Hepatocyte (in vitro differentiated cells): ENCODE measurements around the gene CTNND2. TPM values are rescaled to one million over a fixed set of nuclear protein-coding genes. Genes with fewer than 3 reads are reported as not detected.

ENCODE experiments used
- DNase-seq: peaks from one replicate; pipeline ENCODE4 v3.0.0-alpha.2; 2016; ENCODE audit warnings: low spot score
- H2AFZ ChIP-seq: fragments of 200-600 bp; sonication (generic); 2 replicates; pipeline ENCODE4 v1.6.0; 2016; ENCODE audit warnings: antibody characterized with exemption, mild to moderate bottlenecking
- H3K27ac ChIP-seq: fragments of 200-600 bp; sonication (generic); 2 replicates; pipeline ENCODE4 v1.5.1; 2016; ENCODE audit warnings: mild to moderate bottlenecking
- H3K27me3 ChIP-seq: fragments of 200-600 bp; sonication (generic); 2 replicates; pipeline ENCODE4 v1.6.1; 2016
- H3K36me3 ChIP-seq: fragments of 200-600 bp; sonication (generic); replicated peaks from 2 replicates; pipeline ENCODE4 v1.5.1; 2016; ENCODE audit warnings: low read depth; ENCODE audit not compliant: insufficient read depth
- H3K4me1 ChIP-seq: fragments of 200-600 bp; sonication (generic); 2 replicates; pipeline ENCODE4 v1.5.1; 2016; ENCODE audit warnings: mild to moderate bottlenecking, moderate library complexity; ENCODE audit not compliant: insufficient read depth
- H3K4me2 ChIP-seq: fragments of 200-600 bp; sonication (generic); 2 replicates; pipeline ENCODE4 v1.6.0; 2016
- H3K4me3 ChIP-seq: fragments of 200-600 bp; sonication (generic); 2 replicates; pipeline ENCODE4 v1.5.1; 2016; ENCODE audit warnings: mild to moderate bottlenecking
- H3K79me2 ChIP-seq: fragments of 200-600 bp; sonication (generic); 2 replicates; pipeline ENCODE4 v1.6.0; 2017; ENCODE audit warnings: mild to moderate bottlenecking
- H3K9me2 ChIP-seq: fragments of 200-600 bp; sonication (generic); replicated peaks from 2 replicates; pipeline ENCODE4 v1.6.0; 2017; ENCODE audit warnings: mild to moderate bottlenecking; ENCODE audit not compliant: insufficient read depth
- H3K9me3 ChIP-seq: fragments of 200-600 bp; sonication (generic); 2 replicates; pipeline ENCODE4 v1.5.1; 2016; ENCODE audit warnings: low read depth, mild to moderate bottlenecking
- H4K20me1 ChIP-seq: fragments of 200-600 bp; sonication (generic); 2 replicates; pipeline ENCODE4 v1.6.0; 2016; ENCODE audit warnings: mild to moderate bottlenecking; ENCODE audit not compliant: insufficient read depth, poor library complexity, severe bottlenecking
- CTCF ChIP-seq: fragments of 200-600 bp; sonication (generic); IDR thresholded peaks from 2 replicates; pipeline ENCODE4 v1.5.1; 2016; ENCODE audit warnings: antibody characterized with exemption, mild to moderate bottlenecking; ENCODE audit not compliant: poor library complexity
- EZH2 ChIP-seq: fragments of 200-600 bp; sonication (generic); IDR thresholded peaks from 2 replicates; pipeline ENCODE4 v1.6.1; 2016; ENCODE audit warnings: antibody characterized with exemption, mild to moderate bottlenecking, borderline replicate concordance
- EZH2phosphoT487 ChIP-seq: fragments of 200-600 bp; sonication (generic); IDR thresholded peaks from one replicate; pipeline ENCODE4 v1.6.1; 2018; ENCODE audit warnings: antibody characterized with exemption, mild to moderate bottlenecking, low read depth, moderate library complexity; ENCODE audit not compliant: unreplicated experiment, severe bottlenecking
- WGBS: methylation state at CpG from one replicate; pipeline ENCODE4 v1.1.6; 2016; ENCODE audit warnings: low lambda C conversion rate; ENCODE audit errors: missing lambda C conversion rate; 5-methylcytosine and 5-hydroxymethylcytosine counted together
- polyA plus RNA-seq: library from polyadenylated mRNA; unstranded; fragments of >200 nt; fragmentation: Nextera tagmentation; extraction: Ambion mirVana; gene quantifications from 2 replicates; pipeline ENCODE4 v1.2.1, GENCODE V29; 2016
- total RNA-seq: library from RNA; depleted of rRNA; stranded (reverse); fragments of >200 nt; gene quantifications from 2 replicates; pipeline ENCODE4 v1.2.3, GENCODE V29; 2014

The CTNND2 gene
- total and polyA plus RNA-seq, 2 experiments from 2014 or later = 27.5 to 30.3 TPM

GRCh38 chr5:11737010-11737409 lies 167.2 kb downstream of the CTNND2 start:
- H3K4me2 ChIP-seq = no peak overlapping the region
- WGBS = 85% methylated on average over 3 of the region's 3 CpGs
- H3K27ac ChIP-seq = no peak overlapping the region
- no peak overlapping the region for H3K4me3 ChIP-seq
- no peaks in the 10 kb centered on the region for H4K20me1 ChIP-seq
- H2AFZ ChIP-seq = no peak overlapping the region
- H3K9me3 ChIP-seq = no peaks in the 10 kb centered on the region
- H3K4me1 ChIP-seq = peaks cover 10% of the 10 kb centered on the region
- H3K27me3 ChIP-seq = no peaks in the 10 kb centered on the region
- no peaks in the 10 kb centered on the region for H3K79me2 ChIP-seq
- H3K9me2 ChIP-seq = no peaks in the 10 kb centered on the region
- H3K36me3 ChIP-seq = no peaks in the 10 kb centered on the region
- no peak for DNase-seq
- no peak for TF ChIP-seq EZH2
- no peak for TF ChIP-seq EZH2phosphoT487

DNA sequence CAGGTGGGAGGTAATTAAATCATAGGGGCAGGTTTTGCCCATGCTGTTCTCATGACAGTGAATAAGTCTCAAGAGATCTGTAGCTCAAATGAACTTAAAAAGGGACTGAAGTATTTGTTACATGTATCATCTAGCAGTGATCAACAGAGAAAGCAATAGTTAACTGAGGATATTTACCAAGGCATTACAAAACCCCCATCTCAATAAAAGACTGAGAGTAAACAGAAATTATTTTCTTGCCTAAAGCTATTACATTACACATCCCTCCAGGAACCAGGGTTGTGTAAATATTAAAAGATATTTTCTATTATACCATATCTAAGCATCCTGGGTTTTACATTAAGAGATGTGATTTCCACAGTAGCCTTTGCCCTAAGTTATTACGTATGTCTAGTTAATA lies 169.9 kb downstream of the CTNND2 start:
- peaks cover 10% of the 10 kb centered on the region for H3K4me1 ChIP-seq
- no peak overlapping the region for H3K4me2 ChIP-seq
- H3K27me3 ChIP-seq = no peaks in the 10 kb centered on the region
- no peak overlapping the region for H2AFZ ChIP-seq
- DNase-seq = no peak
- 73% methylated on average over 1 of the region's 1 CpG for WGBS
- H3K27ac ChIP-seq = peak overlapping the region; percentile 24
- no peaks in the 10 kb centered on the region for H3K79me2 ChIP-seq
- H3K9me3 ChIP-seq = no peaks in the 10 kb centered on the region
- no peaks in the 10 kb centered on the region for H3K9me2 ChIP-seq
- TF ChIP-seq EZH2 = no peak
- TF ChIP-seq CTCF = no peak
- TF ChIP-seq EZH2phosphoT487 = no peak
- no peak overlapping the region for H3K4me3 ChIP-seq
- H3K36me3 ChIP-seq = no peaks in the 10 kb centered on the region
- no peaks in the 10 kb centered on the region for H4K20me1 ChIP-seq

DNA sequence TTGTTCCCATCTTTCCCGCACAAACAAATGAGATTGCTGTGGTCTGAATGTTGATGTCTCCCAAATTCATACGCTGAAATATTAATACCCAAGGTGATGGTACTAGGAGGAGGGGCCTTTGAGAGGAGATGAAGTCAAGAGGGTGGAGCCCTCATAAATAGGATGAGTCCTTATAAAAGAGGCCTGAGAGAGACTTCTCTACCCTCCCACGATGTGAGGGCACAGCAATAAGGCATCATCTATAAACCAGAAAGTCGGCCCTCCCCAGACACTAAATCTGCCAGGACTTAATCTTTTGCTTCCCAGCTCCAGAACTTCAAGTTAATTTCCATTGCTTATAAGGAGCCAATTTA lies 170.4 kb downstream of the CTNND2 start:
- H3K9me3 ChIP-seq = no peaks in the 10 kb centered on the region
- H3K79me2 ChIP-seq = no peaks in the 10 kb centered on the region
- 74% methylated on average over 4 of the region's 4 CpGs for WGBS
- H3K4me2 ChIP-seq = peak overlapping the region; percentile 21
- no peak for TF ChIP-seq EZH2
- no peak for TF ChIP-seq EZH2phosphoT487
- TF ChIP-seq CTCF = no peak
- H3K27me3 ChIP-seq = no peaks in the 10 kb centered on the region
- no peak overlapping the region for H3K4me3 ChIP-seq
- H2AFZ ChIP-seq = no peak overlapping the region
- H3K4me1 ChIP-seq = peaks cover 10% of the 10 kb centered on the region
- H3K9me2 ChIP-seq = no peaks in the 10 kb centered on the region
- no peaks in the 10 kb centered on the region for H4K20me1 ChIP-seq
- peak overlapping the region; percentile 24 for H3K27ac ChIP-seq
- DNase-seq = no peak
- H3K36me3 ChIP-seq = no peaks in the 10 kb centered on the region

- no peak for DNase-seq
- no peaks in the 10 kb centered on the region for H3K79me2 ChIP-seq
- H3K4me1 ChIP-seq = peaks cover 10% of the 10 kb centered on the region
- H3K27ac ChIP-seq = peak overlapping the region; percentile 36
- 85% methylated on average over 2 of the region's 2 CpGs for WGBS
- H3K4me2 ChIP-seq = peak overlapping the region; percentile 21
- H2AFZ ChIP-seq = no peak overlapping the region
- H3K9me2 ChIP-seq = no peaks in the 10 kb centered on the region
- no peak overlapping the region for H3K4me3 ChIP-seq
- H3K27me3 ChIP-seq = no peaks in the 10 kb centered on the region
- no peak for TF ChIP-seq CTCF
- H4K20me1 ChIP-seq = no peaks in the 10 kb centered on the region
- no peaks in the 10 kb centered on the region for H3K36me3 ChIP-seq
- no peaks in the 10 kb centered on the region for H3K9me3 ChIP-seq
These were observed 170.9 kb downstream of the CTNND2 start for GRCh38 chr5:11733185-11733839.
